B cell (primary cell): Measurements from ENCODE around the gene LRRC8E. TPM values are rescaled to one million over a fixed set of nuclear protein-coding genes. Genes with fewer than 3 reads are reported as not detected.

Experiments
- ATAC-seq: fragments of 200-7000 bp; cut with Tn5 transposase; one replicate; pipeline ENCODE4 v1.10.0; 2021; ENCODE audit warnings: low read depth, mild to moderate bottlenecking, moderate number of reproducible peaks, moderate library complexity
- CTCF ChIA-PET: fragments of 350-600 bp; sonication (Branson Sonifier 250); formaldehyde crosslinking; loops from one replicate; lab custom pipeline; 2021; ENCODE audit warnings: antibody characterized with exemption, inconsistent platforms; lab: Charles Lee
- POLR2A ChIA-PET: fragments of 350-600 bp; sonication (Branson Sonifier 250); formaldehyde crosslinking; loops from one replicate; lab custom pipeline; 2021; ENCODE audit warnings: antibody characterized with exemption; lab: Charles Lee
- DNase-seq: peaks from one replicate; pipeline ENCODE4 v3.0.0; 2013
- H2AFZ ChIP-seq: 2 replicates; pipeline ENCODE4 v1.6.1; 2012; ENCODE audit warnings: mild to moderate bottlenecking, low read depth, low read length; ENCODE audit not compliant: insufficient read depth, poor library complexity, severe bottlenecking
- H3K27ac ChIP-seq, 2 donors: 1 replicate in 1 of 2; 2 replicates in 1 of 2; pipeline ENCODE4 v1.5.1; 2012 to 2013; ENCODE audit warnings: low read length in 2 of 2, mild to moderate bottlenecking in 2 of 2, moderate library complexity in 1 of 2
- H3K27me3 ChIP-seq, 4 experiments: fragments of 200-600 bp in 1 of 4; sonication (generic) in 1 of 4; replicated peaks in 1 of 4; 1 replicate in 2 of 4; 2 replicates in 2 of 4; pipeline versions ENCODE4 v1.6.1 to v1.7.0; 2013 to 2016; ENCODE audit warnings: low read length in 3 of 4, mild to moderate bottlenecking in 2 of 4, mixed read lengths in 1 of 4, moderate library complexity in 1 of 4; ENCODE audit not compliant: insufficient read depth in 4 of 4, control insufficient read depth in 3 of 4; ENCODE audit errors: control extremely low read depth in 1 of 4
- H3K36me3 ChIP-seq, 2 experiments: replicated peaks in 1 of 2; 1 replicate in 1 of 2; 2 replicates in 1 of 2; pipeline versions ENCODE4 v1.6.1 to v1.7.1; 2013; ENCODE audit warnings: low read length in 1 of 2; ENCODE audit not compliant: insufficient read depth in 2 of 2, control insufficient read depth in 1 of 2; ENCODE audit errors: control extremely low read depth in 1 of 2, extremely low read depth in 1 of 2
- H3K4me1 ChIP-seq, 2 donors: fragments of 200-600 bp in 1 of 2; sonication (generic) in 1 of 2; 1 replicate in 1 of 2; 2 replicates in 1 of 2; pipeline versions ENCODE4 v1.5.1 to v1.6.1; 2013 to 2017; ENCODE audit warnings: low read length in 2 of 2; ENCODE audit not compliant: control insufficient read depth in 2 of 2, insufficient read depth in 2 of 2
- H3K4me2 ChIP-seq: replicated peaks from 2 replicates; pipeline ENCODE3; 2012; ENCODE audit warnings: mild to moderate bottlenecking, low read depth, low read length; ENCODE audit not compliant: poor library complexity, severe bottlenecking
- H3K4me3 ChIP-seq, 5 experiments: fragments of 200-600 bp in 1 of 5; sonication (generic) in 1 of 5; 1 replicate in 3 of 5; 2 replicates in 2 of 5; pipeline versions ENCODE4 v1.5.1 to v1.7.0; 2011 to 2016; ENCODE audit warnings: low read length in 4 of 5, mild to moderate bottlenecking in 4 of 5, low read depth in 2 of 5, control low read depth in 1 of 5, moderate library complexity in 1 of 5; ENCODE audit not compliant: insufficient read depth in 1 of 5; ENCODE audit errors: control extremely low read depth in 1 of 5, extremely low read depth in 1 of 5
- H3K79me2 ChIP-seq: fragments of 200-600 bp; sonication (generic); one replicate; pipeline ENCODE4 v1.6.0; 2016; ENCODE audit warnings: low read length; ENCODE audit not compliant: control insufficient read depth, insufficient read depth
- H3K9ac ChIP-seq: fragments of 200-600 bp; sonication (generic); 2 replicates; pipeline ENCODE4 v1.6.1; 2017; ENCODE audit warnings: mild to moderate bottlenecking, low read length, moderate library complexity
- H3K9me3 ChIP-seq, 3 donors: one replicate each; pipeline versions ENCODE4 v1.6.1 to v1.7.1; 2013; ENCODE audit warnings: low read length in 2 of 3; ENCODE audit not compliant: control insufficient read depth in 2 of 3, insufficient read depth in 1 of 3; ENCODE audit errors: control extremely low read depth in 1 of 3
- H4K20me1 ChIP-seq: 2 replicates; pipeline ENCODE4 v1.6.0; 2012; ENCODE audit warnings: mild to moderate bottlenecking, low read length; ENCODE audit not compliant: insufficient read depth, control insufficient read depth, poor library complexity, severe bottlenecking
- H3K27ac Mint-ChIP-seq: one replicate; pipeline ENCODE4 v1.8.0; 2021; ENCODE audit warnings: mixed read lengths
- H3K27me3 Mint-ChIP-seq: one replicate; pipeline ENCODE4 v1.8.0; 2021; ENCODE audit warnings: mixed read lengths
- H3K4me1 Mint-ChIP-seq: one replicate; pipeline ENCODE4 v1.8.0; 2021; ENCODE audit warnings: mixed read lengths
- H3K4me3 Mint-ChIP-seq: one replicate; pipeline ENCODE4 v1.8.0; 2021; ENCODE audit warnings: mixed read lengths
- H3K9me3 Mint-ChIP-seq: one replicate; pipeline ENCODE4 v1.8.0; 2022; ENCODE audit warnings: mixed read lengths; ENCODE audit not compliant: insufficient read depth
- CTCF ChIP-seq: fragments of 200-600 bp; IDR thresholded peaks from one replicate; pipeline ENCODE4 v1.8.0; 2022; ENCODE audit warnings: antibody characterized with exemption, mild to moderate bottlenecking
- EZH2 ChIP-seq: IDR thresholded peaks from 2 replicates; pipeline ENCODE4 v1.6.1; 2012; ENCODE audit warnings: borderline replicate concordance, low read depth, mild to moderate bottlenecking, moderate library complexity, low read length; ENCODE audit not compliant: insufficient read depth, poor library complexity, severe bottlenecking
- WGBS: methylation state at CpG from one replicate; pipeline ENCODE4 v1.1.5; 2013; ENCODE audit warnings: missing lambda C conversion rate; ENCODE audit not compliant: insufficient coverage; 5-methylcytosine and 5-hydroxymethylcytosine counted together
- intact Hi-C: fragments of 100-400 bp; cut with micrococcal nuclease; formaldehyde crosslinking; loops from one replicate; pipeline ENCODE4 v1.10.0; 2022
- polyA plus RNA-seq: library from polyadenylated mRNA; depleted of rRNA; stranded (reverse); fragments of >200 nt; gene quantifications from 2 replicates; pipeline ENCODE4 v1.2.3, GENCODE V29; 2012
- total RNA-seq, 2 donors: library from RNA; stranded (reverse); fragments of 120-200 nt in 1 of 2; gene quantifications; 1 replicate in 1 of 2; 2 replicates in 1 of 2; pipeline versions ENCODE4 v1.2.3 to v1.2.4, GENCODE V29; 2013 to 2022

Gene LRRC8E
- total and polyA plus RNA-seq, 2 donors (not counting 1 experiment from before 2014, with no cell fraction given): not detected

- H3K4me3 Mint-ChIP-seq: no peak overlapping the region
- 93% methylated on average over 14 of the region's 19 CpGs for WGBS
- no peaks in the 10 kb centered on the region for H3K4me1 Mint-ChIP-seq
- H3K79me2 ChIP-seq: no peaks in the 10 kb centered on the region
- H2AFZ ChIP-seq: no peak overlapping the region
- peaks cover 0 to 3% (median under 1%) of the 10 kb centered on the region in 4 experiments for H3K27me3 ChIP-seq
- H3K9me3 ChIP-seq: peaks cover 0 to 7% (median 0%) of the 10 kb centered on the region in 3 donors
- no peaks in the 10 kb centered on the region for H3K36me3 ChIP-seq
- H3K27me3 Mint-ChIP-seq: peaks cover 7% of the 10 kb centered on the region
- no peak overlapping the region for H3K27ac Mint-ChIP-seq
- CTCF ChIA-PET: no interaction called here
- H3K4me1 ChIP-seq: peaks cover 1 to 2% of the 10 kb centered on the region in 2 donors
- H3K27ac ChIP-seq: no peak overlapping the region
- intact Hi-C loops: no loop called here
- ATAC-seq (no peak), DNase-seq (no peak)
- no peak for TF ChIP-seq CTCF
- no peak for TF ChIP-seq EZH2
- POLR2A ChIA-PET: no interaction called here
- no peak overlapping the region for H3K9ac ChIP-seq
- no peaks in the 10 kb centered on the region for H3K9me3 Mint-ChIP-seq
- no peak overlapping the region for H3K4me2 ChIP-seq
- H3K4me3 ChIP-seq: no peak overlapping the region
- no peaks in the 10 kb centered on the region for H4K20me1 ChIP-seq
These were observed 8.5 kb upstream of the LRRC8E start for GRCh38 chr19:7879836-7880235.

DNA sequence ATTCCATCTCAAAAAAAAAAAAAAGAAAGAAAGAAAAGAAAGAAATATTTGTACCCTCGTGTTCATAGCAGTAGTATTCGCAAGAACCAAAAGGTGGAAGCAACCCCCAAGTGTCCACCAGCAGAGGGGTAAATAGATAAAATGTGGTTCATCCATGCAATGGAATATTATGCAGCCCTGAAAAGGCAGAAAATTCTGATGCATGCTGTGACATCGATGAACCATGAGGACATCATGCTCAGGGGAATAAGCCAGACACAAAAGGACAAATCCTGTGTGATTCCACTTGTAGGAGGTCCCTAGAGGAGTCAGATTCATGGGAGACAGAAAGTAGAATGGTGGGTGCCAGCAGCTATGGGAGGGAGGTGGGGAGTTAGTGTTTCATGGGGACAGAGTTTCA lies 6.4 kb upstream of the LRRC8E start:
- H3K4me1 Mint-ChIP-seq: no peaks in the 10 kb centered on the region
- POLR2A ChIA-PET: no interaction called here
- no peak for TF ChIP-seq CTCF
- TF ChIP-seq EZH2: no peak
- Histone ChIP-seq H3K4me3 (no peak overlapping the region), H3K9ac (no peak overlapping the region), H3K79me2 (no peaks in the 10 kb centered on the region), H4K20me1 (no peaks in the 10 kb centered on the region), H3K9me3 (peaks cover 0 to 5% (median 0%) of the 10 kb centered on the region in 3 donors), H3K27ac (no peak overlapping the region), H3K27me3 (peaks cover 0 to 3% (median 0%) of the 10 kb centered on the region in 4 experiments), H3K4me1 (no peaks in the 10 kb centered on the region), H3K36me3 (no peaks in the 10 kb centered on the region), H2AFZ (no peak overlapping the region), H3K4me2 (no peak overlapping the region)
- no peaks in the 10 kb centered on the region for H3K27me3 Mint-ChIP-seq
- WGBS: 100% methylated on average over 3 of the region's 3 CpGs
- no peak overlapping the region for H3K4me3 Mint-ChIP-seq
- no peaks in the 10 kb centered on the region for H3K9me3 Mint-ChIP-seq
- no peak for DNase-seq
- ATAC-seq: no peak
- peak overlapping the region; percentile 11 for H3K27ac Mint-ChIP-seq
- intact Hi-C loops: no loop called here
- CTCF ChIA-PET: interaction anchor here (2.4 kb wide), 1 partner anchor 12 kb away, joined by 10 read pairs; no protein-coding TSS in a partner anchor
